ENCODE data around the gene PAQR7. TPM values are rescaled to one million over a fixed set of nuclear protein-coding genes. Genes with fewer than 3 reads are reported as not detected.

The PAQR7 gene
- polyA plus RNA-seq, 1 donor from 2014 or later: 4.1 TPM

DNA sequence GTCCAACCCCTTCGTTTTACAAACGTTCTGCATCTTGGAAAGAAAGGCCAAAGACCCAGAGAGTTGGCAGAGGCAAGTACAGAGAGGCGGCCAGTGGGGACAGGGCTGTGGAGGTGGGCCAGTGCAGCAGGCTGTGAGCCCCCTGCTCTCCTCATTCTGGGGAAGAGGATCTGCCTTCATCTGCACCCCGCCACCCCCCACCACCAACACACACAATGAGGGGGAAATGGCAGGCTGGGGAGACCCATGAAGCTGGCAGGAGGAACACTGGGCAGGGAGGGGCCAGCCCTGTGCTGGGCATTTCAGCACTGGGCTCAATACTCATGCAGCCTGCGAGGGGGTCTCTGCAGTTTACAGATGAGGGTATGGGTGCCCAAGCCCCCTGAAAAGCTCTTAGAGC, 16.1 kb upstream of the PAQR7 start:
- H4K20me1 ChIP-seq (ENCODE audit: insufficient read depth): peaks cover 6% of the 10 kb centered on the region
- H3K4me3 ChIP-seq (ENCODE audit: low read length): no peak overlapping the region
- no peak overlapping the region for H3K27ac ChIP-seq (ENCODE audit: low read length)
- H3K9me3 ChIP-seq (ENCODE audit: low read length): no peaks in the 10 kb centered on the region
- no peak overlapping the region for H3K9ac ChIP-seq (ENCODE audit: low read length)
- H3K36me3 ChIP-seq (ENCODE audit: insufficient read depth, low read length): peaks cover 16% of the 10 kb centered on the region
- no peak overlapping the region for H2AFZ ChIP-seq (ENCODE audit: low read depth, low read length)
- H3K27me3 ChIP-seq (ENCODE audit: insufficient read depth, low read depth, low read length): no peaks in the 10 kb centered on the region
- H3F3A ChIP-seq (ENCODE audit: insufficient read depth, low read length, poor library complexity, severe bottlenecking): peaks cover 5% of the 10 kb centered on the region
- TF ChIP-seq, protein P1, sequence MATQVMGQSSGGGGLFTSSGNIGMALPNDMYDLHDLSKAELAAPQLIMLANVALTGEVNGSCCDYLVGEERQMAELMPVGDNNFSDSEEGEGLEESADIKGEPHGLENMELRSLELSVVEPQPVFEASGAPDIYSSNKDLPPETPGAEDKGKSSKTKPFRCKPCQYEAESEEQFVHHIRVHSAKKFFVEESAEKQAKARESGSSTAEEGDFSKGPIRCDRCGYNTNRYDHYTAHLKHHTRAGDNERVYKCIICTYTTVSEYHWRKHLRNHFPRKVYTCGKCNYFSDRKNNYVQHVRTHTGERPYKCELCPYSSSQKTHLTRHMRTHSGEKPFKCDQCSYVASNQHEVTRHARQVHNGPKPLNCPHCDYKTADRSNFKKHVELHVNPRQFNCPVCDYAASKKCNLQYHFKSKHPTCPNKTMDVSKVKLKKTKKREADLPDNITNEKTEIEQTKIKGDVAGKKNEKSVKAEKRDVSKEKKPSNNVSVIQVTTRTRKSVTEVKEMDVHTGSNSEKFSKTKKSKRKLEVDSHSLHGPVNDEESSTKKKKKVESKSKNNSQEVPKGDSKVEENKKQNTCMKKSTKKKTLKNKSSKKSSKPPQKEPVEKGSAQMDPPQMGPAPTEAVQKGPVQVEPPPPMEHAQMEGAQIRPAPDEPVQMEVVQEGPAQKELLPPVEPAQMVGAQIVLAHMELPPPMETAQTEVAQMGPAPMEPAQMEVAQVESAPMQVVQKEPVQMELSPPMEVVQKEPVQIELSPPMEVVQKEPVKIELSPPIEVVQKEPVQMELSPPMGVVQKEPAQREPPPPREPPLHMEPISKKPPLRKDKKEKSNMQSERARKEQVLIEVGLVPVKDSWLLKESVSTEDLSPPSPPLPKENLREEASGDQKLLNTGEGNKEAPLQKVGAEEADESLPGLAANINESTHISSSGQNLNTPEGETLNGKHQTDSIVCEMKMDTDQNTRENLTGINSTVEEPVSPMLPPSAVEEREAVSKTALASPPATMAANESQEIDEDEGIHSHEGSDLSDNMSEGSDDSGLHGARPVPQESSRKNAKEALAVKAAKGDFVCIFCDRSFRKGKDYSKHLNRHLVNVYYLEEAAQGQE (IDR thresholded peaks at IDR 0.05; ENCODE audit: borderline replicate concordance): no peak
- TF ChIP-seq RAD21 (conservative IDR thresholded peaks at IDR 0.05) (no peak), MXI1 (conservative IDR thresholded peaks at IDR 0.05; ENCODE audit: poor library complexity, severe bottlenecking) (no peak), CTCF (IDR thresholded peaks at IDR 0.05; ENCODE audit: poor library complexity, severe bottlenecking) (no peak), SMC3 (conservative IDR thresholded peaks at IDR 0.05; ENCODE audit: poor library complexity) (no peak), TAF1 (IDR thresholded peaks at IDR 0.05; ENCODE audit: low read depth) (no peak), EP300 (conservative IDR thresholded peaks at IDR 0.05; ENCODE audit: poor library complexity, severe bottlenecking) (no peak), POLR2AphosphoS5 (IDR thresholded peaks at IDR 0.05) (no peak), EZH2 (IDR thresholded peaks at IDR 0.05; ENCODE audit: borderline replicate concordance, insufficient read depth, low read length, poor library complexity, severe bottlenecking) (no peak)
- H3K79me2 ChIP-seq (replicated peaks; ENCODE audit: insufficient read depth, low read length): peaks cover 13% of the 10 kb centered on the region
- no peak overlapping the region for H3K4me2 ChIP-seq (ENCODE audit: low read length)
- no peaks in the 10 kb centered on the region for H3K9me2 ChIP-seq (ENCODE audit: insufficient read depth, low read length)

DNA sequence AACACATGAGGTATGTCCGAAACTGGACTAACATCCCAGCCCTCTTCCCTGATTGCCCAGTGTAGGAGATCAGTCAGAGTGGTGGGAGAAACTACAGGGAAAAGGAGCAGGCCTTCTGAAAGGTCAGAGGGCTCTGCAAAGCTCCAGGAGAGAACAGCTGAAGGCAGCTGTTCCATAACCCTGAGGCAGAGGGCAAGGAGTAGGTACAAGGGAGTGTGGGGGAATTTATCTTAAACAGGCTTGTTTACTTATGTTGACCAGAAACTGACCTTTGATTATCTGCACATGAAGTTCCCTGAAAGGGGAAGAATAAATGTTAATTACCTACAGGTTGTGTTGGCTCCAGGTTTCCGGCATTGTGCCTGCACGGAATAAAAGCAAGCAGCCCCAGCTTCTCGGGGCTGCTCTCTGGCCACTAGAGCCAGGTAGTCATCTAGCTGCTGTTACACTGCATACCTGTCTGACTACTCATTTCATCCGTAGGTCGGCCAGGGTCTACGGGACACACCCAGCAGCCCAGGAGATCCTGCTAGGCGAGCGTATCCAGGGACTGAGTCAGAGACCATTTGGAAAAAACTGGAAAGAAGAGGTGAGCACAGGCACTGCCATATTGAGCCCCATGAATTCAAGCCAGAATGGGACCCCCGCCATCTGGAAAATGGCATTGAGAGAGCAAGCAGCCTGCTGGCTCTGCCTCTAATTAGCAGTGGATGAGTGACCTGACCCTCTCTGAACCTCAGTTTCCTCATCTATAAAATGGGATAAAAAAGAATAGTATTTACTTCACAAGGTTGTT, 14.9 kb upstream of the PAQR7 start:
- Histone ChIP-seq H2AFZ (ENCODE audit: low read depth, low read length) (no peak overlapping the region), H3K27me3 (ENCODE audit: insufficient read depth, low read depth, low read length) (no peaks in the 10 kb centered on the region), H3F3A (ENCODE audit: insufficient read depth, low read length, poor library complexity, severe bottlenecking) (no peaks in the 10 kb centered on the region), H3K9ac (ENCODE audit: low read length) (no peak overlapping the region), H3K9me3 (ENCODE audit: low read length) (no peaks in the 10 kb centered on the region), H3K79me2 (replicated peaks; ENCODE audit: insufficient read depth, low read length) (peaks cover 6% of the 10 kb centered on the region), H3K9me2 (ENCODE audit: insufficient read depth, low read length) (no peaks in the 10 kb centered on the region), H3K27ac (ENCODE audit: low read length) (no peak overlapping the region), H3K36me3 (ENCODE audit: insufficient read depth, low read length) (peaks cover 10% of the 10 kb centered on the region), H4K20me1 (ENCODE audit: insufficient read depth) (peaks cover 6% of the 10 kb centered on the region), H3K4me3 (ENCODE audit: low read length) (no peak overlapping the region), H3K4me2 (ENCODE audit: low read length) (no peak overlapping the region)
- TF ChIP-seq CTCF (IDR thresholded peaks at IDR 0.05; ENCODE audit: poor library complexity, severe bottlenecking) (no peak), TAF1 (IDR thresholded peaks at IDR 0.05; ENCODE audit: low read depth) (no peak), RAD21 (conservative IDR thresholded peaks at IDR 0.05) (no peak), SMC3 (conservative IDR thresholded peaks at IDR 0.05; ENCODE audit: poor library complexity) (no peak), EZH2 (IDR thresholded peaks at IDR 0.05; ENCODE audit: borderline replicate concordance, insufficient read depth, low read length, poor library complexity, severe bottlenecking) (no peak), MXI1 (conservative IDR thresholded peaks at IDR 0.05; ENCODE audit: poor library complexity, severe bottlenecking) (no peak), EP300 (conservative IDR thresholded peaks at IDR 0.05; ENCODE audit: poor library complexity, severe bottlenecking) (no peak), POLR2AphosphoS5 (IDR thresholded peaks at IDR 0.05) (no peak)
- TF ChIP-seq, protein P1 (IDR thresholded peaks at IDR 0.05; ENCODE audit: borderline replicate concordance): no peak
